Measurements from ENCODE around the gene MEN1. TPM values are rescaled to one million over a fixed set of nuclear protein-coding genes. Genes with fewer than 3 reads are reported as not detected.

Gene MEN1
- total RNA-seq, 2 donors from 2014 or later, result 44.5 to 48.7 TPM

- no peak overlapping the region for H3K9ac ChIP-seq (ENCODE audit: extremely low read depth, low read length, poor library complexity, severe bottlenecking)
- 92 to 95% methylated on average over 2 to 4 of the region's 4 CpGs for WGBS, 2 experiments (ENCODE audit: insufficient coverage in 1 of 2, insufficient read length in 1 of 2)
- H3K27me3 Mint-ChIP-seq (ENCODE audit: insufficient read depth), result no peaks in the 10 kb centered on the region
- H3K27me3 ChIP-seq (ENCODE audit: control insufficient read depth, insufficient read depth, low read length, poor library complexity, severe bottlenecking), result no peaks in the 10 kb centered on the region
- H3K36me3 ChIP-seq (ENCODE audit: control insufficient read depth, insufficient read depth, low read length), result peaks cover 9% of the 10 kb centered on the region
- H3K27ac ChIP-seq (ENCODE audit: low read depth, low read length), result no peak overlapping the region
- H3K9me3 Mint-ChIP-seq, result no peaks in the 10 kb centered on the region
- H3K27ac Mint-ChIP-seq, result no peak overlapping the region
- H3K4me1 ChIP-seq (ENCODE audit: control insufficient read depth, insufficient read depth, low read length), result no peaks in the 10 kb centered on the region
- no peak overlapping the region for H3K4me3 ChIP-seq (ENCODE audit: low read length)
- TF ChIP-seq, protein P1, sequence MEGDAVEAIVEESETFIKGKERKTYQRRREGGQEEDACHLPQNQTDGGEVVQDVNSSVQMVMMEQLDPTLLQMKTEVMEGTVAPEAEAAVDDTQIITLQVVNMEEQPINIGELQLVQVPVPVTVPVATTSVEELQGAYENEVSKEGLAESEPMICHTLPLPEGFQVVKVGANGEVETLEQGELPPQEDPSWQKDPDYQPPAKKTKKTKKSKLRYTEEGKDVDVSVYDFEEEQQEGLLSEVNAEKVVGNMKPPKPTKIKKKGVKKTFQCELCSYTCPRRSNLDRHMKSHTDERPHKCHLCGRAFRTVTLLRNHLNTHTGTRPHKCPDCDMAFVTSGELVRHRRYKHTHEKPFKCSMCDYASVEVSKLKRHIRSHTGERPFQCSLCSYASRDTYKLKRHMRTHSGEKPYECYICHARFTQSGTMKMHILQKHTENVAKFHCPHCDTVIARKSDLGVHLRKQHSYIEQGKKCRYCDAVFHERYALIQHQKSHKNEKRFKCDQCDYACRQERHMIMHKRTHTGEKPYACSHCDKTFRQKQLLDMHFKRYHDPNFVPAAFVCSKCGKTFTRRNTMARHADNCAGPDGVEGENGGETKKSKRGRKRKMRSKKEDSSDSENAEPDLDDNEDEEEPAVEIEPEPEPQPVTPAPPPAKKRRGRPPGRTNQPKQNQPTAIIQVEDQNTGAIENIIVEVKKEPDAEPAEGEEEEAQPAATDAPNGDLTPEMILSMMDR (conservative IDR thresholded peaks at IDR 0.05), result no peak
- H3K36me3 Mint-ChIP-seq (ENCODE audit: low read depth), result peaks cover 13% of the 10 kb centered on the region
- DNase-seq, result no peak
- H3K9me3 ChIP-seq (ENCODE audit: control insufficient read depth, low read length), result no peaks in the 10 kb centered on the region
- no peak overlapping the region for H3K4me3 Mint-ChIP-seq
- H3K4me1 Mint-ChIP-seq, result no peaks in the 10 kb centered on the region
Measured at GRCh38 chr11:64792482-64792881, 17.9 kb downstream of the MEN1 start.

DNA sequence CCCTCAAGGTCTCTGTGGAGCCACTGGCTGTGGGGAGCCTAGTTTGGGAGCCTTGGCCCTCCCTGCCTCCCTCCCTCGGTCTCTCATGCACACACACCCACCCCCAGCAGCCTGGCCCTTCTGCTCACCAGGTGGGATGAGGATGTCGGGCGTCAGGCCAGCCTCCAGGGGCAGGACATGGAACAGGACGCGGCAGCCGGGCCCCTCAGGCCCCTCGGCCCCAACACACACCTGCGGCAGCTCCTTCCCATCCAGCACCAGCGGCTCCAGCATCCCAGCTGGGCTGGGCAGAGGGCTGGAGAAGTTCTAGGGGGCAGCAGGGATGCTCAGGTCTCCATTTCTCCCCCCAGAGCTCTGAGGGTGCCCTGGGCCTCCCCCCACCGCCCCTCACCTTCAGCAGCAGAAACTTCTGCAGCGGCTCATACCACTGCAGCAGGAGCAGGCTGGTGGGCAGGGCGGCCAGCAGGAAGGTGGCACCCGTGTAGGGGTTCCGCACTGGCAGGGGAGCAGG is 18.5 kb downstream of the MEN1 start:
- Histone ChIP-seq H3K4me1 (ENCODE audit: control insufficient read depth, insufficient read depth, low read length) (no peaks in the 10 kb centered on the region), H3K9ac (ENCODE audit: extremely low read depth, low read length, poor library complexity, severe bottlenecking) (no peak overlapping the region), H3K27ac (ENCODE audit: low read depth, low read length) (no peak overlapping the region), H3K4me3 (ENCODE audit: low read length) (no peak overlapping the region), H3K36me3 (ENCODE audit: control insufficient read depth, insufficient read depth, low read length) (peaks cover 5% of the 10 kb centered on the region), H3K9me3 (ENCODE audit: control insufficient read depth, low read length) (no peaks in the 10 kb centered on the region), H3K27me3 (ENCODE audit: control insufficient read depth, insufficient read depth, low read length, poor library complexity, severe bottlenecking) (no peaks in the 10 kb centered on the region)
- no peaks in the 10 kb centered on the region for H3K9me3 Mint-ChIP-seq
- H3K27me3 Mint-ChIP-seq (ENCODE audit: insufficient read depth), result no peaks in the 10 kb centered on the region
- H3K4me1 Mint-ChIP-seq, result no peaks in the 10 kb centered on the region
- no peak for DNase-seq
- WGBS, 2 experiments (ENCODE audit: insufficient coverage in 1 of 2, insufficient read length in 1 of 2), result 83 to 88% methylated on average over 1 to 14 of the region's 14 CpGs
- H3K36me3 Mint-ChIP-seq (ENCODE audit: low read depth), result peaks cover 13% of the 10 kb centered on the region
- H3K4me3 Mint-ChIP-seq, result no peak overlapping the region
- TF ChIP-seq, protein P1 (conservative IDR thresholded peaks at IDR 0.05), result no peak
- H3K27ac Mint-ChIP-seq, result no peak overlapping the region

DNA sequence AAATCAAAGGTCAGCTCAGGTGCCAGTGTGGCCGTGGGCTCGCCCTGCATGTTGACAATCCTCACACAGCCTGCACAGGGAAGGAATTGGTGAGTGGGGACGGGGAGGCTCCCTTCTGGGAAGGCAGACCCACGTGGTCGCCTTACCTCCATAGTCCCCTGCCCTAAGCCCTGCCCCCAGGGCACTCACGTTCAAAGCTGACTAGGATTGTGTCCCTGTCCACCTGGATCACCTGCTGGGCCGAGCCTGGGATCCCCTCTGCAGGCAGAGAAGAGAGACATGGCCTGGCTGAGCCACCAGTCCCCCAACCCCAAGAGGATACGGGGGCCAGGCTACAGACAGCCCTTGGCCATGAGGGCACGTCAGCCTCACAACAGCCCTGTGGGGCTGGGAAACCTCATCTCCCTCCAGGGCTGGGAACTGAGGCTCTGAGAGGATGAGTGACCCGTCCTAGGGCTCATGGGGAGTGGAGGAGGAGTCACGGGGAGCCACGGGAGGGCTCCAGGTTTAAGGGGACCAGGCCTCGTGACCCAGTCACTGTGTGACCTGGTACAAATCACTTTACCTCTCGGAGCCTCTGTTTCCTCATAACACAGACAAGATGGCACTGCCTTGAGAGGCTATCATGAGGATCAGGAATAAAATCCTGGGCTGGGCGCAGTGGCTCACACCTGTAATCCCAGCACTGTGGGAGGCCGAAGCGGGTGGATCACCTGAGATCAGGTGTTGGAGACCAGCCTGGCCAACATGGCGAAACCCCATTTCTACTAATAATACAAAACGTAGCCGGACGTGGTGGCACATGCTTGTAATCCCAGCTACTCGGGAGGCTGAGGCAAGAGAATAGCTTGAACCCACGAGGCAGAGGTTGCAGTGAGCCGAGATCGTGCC is 19.9 kb downstream of the MEN1 start:
- no peaks in the 10 kb centered on the region for H3K27me3 Mint-ChIP-seq (ENCODE audit: insufficient read depth)
- H3K27ac Mint-ChIP-seq, result peak overlapping the region; percentile 52
- no peak overlapping the region for H3K4me3 Mint-ChIP-seq
- Histone ChIP-seq H3K4me1 (ENCODE audit: control insufficient read depth, insufficient read depth, low read length) (no peaks in the 10 kb centered on the region), H3K27ac (ENCODE audit: low read depth, low read length) (no peak overlapping the region), H3K9me3 (ENCODE audit: control insufficient read depth, low read length) (no peaks in the 10 kb centered on the region), H3K4me3 (ENCODE audit: low read length) (no peak overlapping the region), H3K27me3 (ENCODE audit: control insufficient read depth, insufficient read depth, low read length, poor library complexity, severe bottlenecking) (no peaks in the 10 kb centered on the region), H3K9ac (ENCODE audit: extremely low read depth, low read length, poor library complexity, severe bottlenecking) (no peak overlapping the region), H3K36me3 (ENCODE audit: control insufficient read depth, insufficient read depth, low read length) (no peaks in the 10 kb centered on the region)
- TF ChIP-seq, protein P1 (conservative IDR thresholded peaks at IDR 0.05), result no peak
- H3K36me3 Mint-ChIP-seq (ENCODE audit: low read depth), result peaks cover 6% of the 10 kb centered on the region
- no peaks in the 10 kb centered on the region for H3K9me3 Mint-ChIP-seq
- H3K4me1 Mint-ChIP-seq, result no peaks in the 10 kb centered on the region
- DNase-seq, result no peak
- 89 to 92% methylated on average over 17 to 25 of the region's 25 CpGs for WGBS, 2 experiments (ENCODE audit: insufficient coverage in 1 of 2, insufficient read length in 1 of 2)

Measured in endodermal cell (in vitro differentiated cells).